HEK293 (cell line): Measurements from ENCODE around the gene GPR153.

Source experiments
- TF ChIP-seq, protein P1 (sequence below): fragments of 450-650 bp; formaldehyde crosslinking; IDR thresholded peaks from 2 replicates; pipeline ENCODE4 v1.5.1; 2016; ENCODE audit warnings: missing biosample characterization, missing genetic modification characterization
- TF ChIP-seq, protein P2 (sequence below): IDR thresholded peaks from 2 replicates; pipeline ENCODE4 v1.6.1; 2011; ENCODE audit warnings: mild to moderate bottlenecking, low read depth, low read length, borderline replicate concordance

GRCh38 chr1:6295910-6296309 lies 35.0 kb upstream of the GPR153 start:
- TF ChIP-seq, protein P1, sequence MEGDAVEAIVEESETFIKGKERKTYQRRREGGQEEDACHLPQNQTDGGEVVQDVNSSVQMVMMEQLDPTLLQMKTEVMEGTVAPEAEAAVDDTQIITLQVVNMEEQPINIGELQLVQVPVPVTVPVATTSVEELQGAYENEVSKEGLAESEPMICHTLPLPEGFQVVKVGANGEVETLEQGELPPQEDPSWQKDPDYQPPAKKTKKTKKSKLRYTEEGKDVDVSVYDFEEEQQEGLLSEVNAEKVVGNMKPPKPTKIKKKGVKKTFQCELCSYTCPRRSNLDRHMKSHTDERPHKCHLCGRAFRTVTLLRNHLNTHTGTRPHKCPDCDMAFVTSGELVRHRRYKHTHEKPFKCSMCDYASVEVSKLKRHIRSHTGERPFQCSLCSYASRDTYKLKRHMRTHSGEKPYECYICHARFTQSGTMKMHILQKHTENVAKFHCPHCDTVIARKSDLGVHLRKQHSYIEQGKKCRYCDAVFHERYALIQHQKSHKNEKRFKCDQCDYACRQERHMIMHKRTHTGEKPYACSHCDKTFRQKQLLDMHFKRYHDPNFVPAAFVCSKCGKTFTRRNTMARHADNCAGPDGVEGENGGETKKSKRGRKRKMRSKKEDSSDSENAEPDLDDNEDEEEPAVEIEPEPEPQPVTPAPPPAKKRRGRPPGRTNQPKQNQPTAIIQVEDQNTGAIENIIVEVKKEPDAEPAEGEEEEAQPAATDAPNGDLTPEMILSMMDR (tag by site-specific recombination): no peak
- TF ChIP-seq, protein P2, sequence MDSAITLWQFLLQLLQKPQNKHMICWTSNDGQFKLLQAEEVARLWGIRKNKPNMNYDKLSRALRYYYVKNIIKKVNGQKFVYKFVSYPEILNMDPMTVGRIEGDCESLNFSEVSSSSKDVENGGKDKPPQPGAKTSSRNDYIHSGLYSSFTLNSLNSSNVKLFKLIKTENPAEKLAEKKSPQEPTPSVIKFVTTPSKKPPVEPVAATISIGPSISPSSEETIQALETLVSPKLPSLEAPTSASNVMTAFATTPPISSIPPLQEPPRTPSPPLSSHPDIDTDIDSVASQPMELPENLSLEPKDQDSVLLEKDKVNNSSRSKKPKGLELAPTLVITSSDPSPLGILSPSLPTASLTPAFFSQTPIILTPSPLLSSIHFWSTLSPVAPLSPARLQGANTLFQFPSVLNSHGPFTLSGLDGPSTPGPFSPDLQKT: no peak
